ENCODE data around the gene SHB.

- no peak for TF ChIP-seq CTCF (IDR thresholded peaks at IDR 0.05)
- TF ChIP-seq ZFX (IDR thresholded peaks at IDR 0.05; ENCODE audit: borderline replicate concordance) = no peak
Measured at GRCh38 chr9:38025166-38025565, 43.9 kb downstream of the SHB start.

All from 22Rv1 (cell line).